Measurements from ENCODE around the gene COMTD1. TPM values are rescaled to one million over a fixed set of nuclear protein-coding genes. Genes with fewer than 3 reads are reported as not detected.

The COMTD1 gene
- total and polyA plus RNA-seq, 2 of the 13 experiments (the other 11 are each of a cell fraction or from before 2014, with no cell fraction given), result 11.8 to 18.4 TPM

DNA sequence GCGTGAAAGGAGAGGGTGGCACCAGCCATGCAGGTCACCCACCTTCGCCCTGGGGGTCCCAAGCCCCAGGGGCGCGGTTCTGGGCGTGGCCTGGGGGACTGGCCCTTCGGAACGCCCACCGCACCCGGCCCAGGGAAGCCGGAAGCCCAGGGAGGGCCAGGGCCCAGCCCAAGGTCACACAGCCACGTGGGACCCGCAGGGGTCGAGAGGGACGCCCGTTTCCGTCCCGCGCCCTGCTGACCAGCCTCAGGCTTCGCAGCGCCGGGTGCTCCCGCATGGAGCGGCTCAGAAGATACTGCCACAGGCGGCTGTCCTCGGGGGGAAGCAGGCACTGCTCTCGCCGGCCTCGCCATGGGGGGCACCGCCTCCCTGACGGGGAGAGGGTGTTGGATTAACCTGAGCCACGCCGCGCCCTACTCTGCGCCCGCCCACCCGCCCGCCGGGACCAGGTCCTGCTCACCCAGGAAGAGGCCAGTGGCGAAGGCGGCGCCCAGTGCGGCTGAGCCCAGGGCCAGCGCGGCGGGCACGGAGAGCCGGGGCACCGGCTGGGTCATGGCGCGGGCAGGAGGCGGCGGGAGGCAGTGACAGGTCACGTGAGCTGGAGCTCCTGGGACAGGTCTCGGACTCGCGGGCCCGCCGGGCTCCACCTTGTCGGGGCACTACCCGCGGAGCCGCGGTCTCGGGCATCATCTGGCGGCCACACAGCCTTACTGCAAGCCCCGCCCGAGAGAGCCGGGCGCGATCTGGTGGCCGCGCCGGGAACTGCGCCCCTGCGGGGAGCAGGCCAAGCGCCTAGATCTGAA, at the start of gene COMTD1 (continued):
- TF ChIP-seq, protein P1, sequence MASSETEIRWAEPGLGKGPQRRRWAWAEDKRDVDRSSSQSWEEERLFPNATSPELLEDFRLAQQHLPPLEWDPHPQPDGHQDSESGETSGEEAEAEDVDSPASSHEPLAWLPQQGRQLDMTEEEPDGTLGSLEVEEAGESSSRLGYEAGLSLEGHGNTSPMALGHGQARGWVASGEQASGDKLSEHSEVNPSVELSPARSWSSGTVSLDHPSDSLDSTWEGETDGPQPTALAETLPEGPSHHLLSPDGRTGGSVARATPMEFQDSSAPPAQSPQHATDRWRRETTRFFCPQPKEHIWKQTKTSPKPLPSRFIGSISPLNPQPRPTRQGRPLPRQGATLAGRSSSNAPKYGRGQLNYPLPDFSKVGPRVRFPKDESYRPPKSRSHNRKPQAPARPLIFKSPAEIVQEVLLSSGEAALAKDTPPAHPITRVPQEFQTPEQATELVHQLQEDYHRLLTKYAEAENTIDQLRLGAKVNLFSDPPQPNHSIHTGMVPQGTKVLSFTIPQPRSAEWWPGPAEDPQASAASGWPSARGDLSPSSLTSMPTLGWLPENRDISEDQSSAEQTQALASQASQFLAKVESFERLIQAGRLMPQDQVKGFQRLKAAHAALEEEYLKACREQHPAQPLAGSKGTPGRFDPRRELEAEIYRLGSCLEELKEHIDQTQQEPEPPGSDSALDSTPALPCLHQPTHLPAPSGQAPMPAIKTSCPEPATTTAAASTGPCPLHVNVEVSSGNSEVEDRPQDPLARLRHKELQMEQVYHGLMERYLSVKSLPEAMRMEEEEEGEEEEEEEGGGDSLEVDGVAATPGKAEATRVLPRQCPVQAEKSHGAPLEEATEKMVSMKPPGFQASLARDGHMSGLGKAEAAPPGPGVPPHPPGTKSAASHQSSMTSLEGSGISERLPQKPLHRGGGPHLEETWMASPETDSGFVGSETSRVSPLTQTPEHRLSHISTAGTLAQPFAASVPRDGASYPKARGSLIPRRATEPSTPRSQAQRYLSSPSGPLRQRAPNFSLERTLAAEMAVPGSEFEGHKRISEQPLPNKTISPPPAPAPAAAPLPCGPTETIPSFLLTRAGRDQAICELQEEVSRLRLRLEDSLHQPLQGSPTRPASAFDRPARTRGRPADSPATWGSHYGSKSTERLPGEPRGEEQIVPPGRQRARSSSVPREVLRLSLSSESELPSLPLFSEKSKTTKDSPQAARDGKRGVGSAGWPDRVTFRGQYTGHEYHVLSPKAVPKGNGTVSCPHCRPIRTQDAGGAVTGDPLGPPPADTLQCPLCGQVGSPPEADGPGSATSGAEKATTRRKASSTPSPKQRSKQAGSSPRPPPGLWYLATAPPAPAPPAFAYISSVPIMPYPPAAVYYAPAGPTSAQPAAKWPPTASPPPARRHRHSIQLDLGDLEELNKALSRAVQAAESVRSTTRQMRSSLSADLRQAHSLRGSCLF (CRISPR knock-in tag; IDR thresholded peaks at IDR 0.05; ENCODE audit: borderline replicate concordance), result no peak
- TF ChIP-seq ZNF549 (CRISPR knock-in tag; IDR thresholded peaks at IDR 0.05) (no peak), NCOA2 (CRISPR knock-in tag; IDR thresholded peaks at IDR 0.05) (no peak), ZNF569 (CRISPR knock-in tag; IDR thresholded peaks at IDR 0.05; ENCODE audit: borderline replicate concordance) (no peak), ZNF274 (CRISPR knock-in tag; IDR thresholded peaks at IDR 0.05) (no peak), ZNF772 (CRISPR knock-in tag; IDR thresholded peaks at IDR 0.05) (no peak), TCF7L2 (IDR thresholded peaks at IDR 0.05; ENCODE audit: low read depth, low read length) (no peak), ZNF552 (CRISPR knock-in tag; IDR thresholded peaks at IDR 0.05; ENCODE audit: borderline replicate concordance) (no peak; the same call in 1 of the 2 replicates), ZNF816 (CRISPR knock-in tag; IDR thresholded peaks at IDR 0.05; ENCODE audit: borderline replicate concordance) (no peak), ZMYM3 (CRISPR knock-in tag; IDR thresholded peaks at IDR 0.05) (no peak), CBX2 (IDR thresholded peaks at IDR 0.05; ENCODE audit: low read depth, low read length) (no peak), CBX2 (CRISPR knock-in tag; IDR thresholded peaks at IDR 0.05; ENCODE audit: low read depth) (no peak)
- TF ChIP-seq, protein P2, sequence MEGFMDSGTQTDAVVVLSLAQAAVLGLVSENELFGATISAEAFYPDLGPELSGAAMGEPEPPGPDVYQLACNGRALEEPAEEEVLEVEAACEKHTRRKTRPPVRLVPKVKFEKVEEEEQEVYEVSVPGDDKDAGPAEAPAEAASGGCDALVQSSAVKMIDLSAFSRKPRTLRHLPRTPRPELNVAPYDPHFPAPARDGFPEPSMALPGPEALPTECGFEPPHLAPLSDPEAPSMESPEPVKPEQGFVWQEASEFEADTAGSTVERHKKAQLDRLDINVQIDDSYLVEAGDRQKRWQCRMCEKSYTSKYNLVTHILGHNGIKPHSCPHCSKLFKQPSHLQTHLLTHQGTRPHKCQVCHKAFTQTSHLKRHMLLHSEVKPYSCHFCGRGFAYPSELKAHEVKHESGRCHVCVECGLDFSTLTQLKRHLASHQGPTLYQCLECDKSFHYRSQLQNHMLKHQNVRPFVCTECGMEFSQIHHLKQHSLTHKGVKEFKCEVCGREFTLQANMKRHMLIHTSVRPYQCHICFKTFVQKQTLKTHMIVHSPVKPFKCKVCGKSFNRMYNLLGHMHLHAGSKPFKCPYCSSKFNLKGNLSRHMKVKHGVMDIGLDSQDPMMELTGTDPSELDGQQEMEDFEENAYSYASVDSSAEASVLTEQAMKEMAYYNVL (CRISPR knock-in tag; IDR thresholded peaks at IDR 0.05; ENCODE audit: borderline replicate concordance), result no peak; the same call in 1 of the 2 replicates
- TF ChIP-seq, protein P3, sequence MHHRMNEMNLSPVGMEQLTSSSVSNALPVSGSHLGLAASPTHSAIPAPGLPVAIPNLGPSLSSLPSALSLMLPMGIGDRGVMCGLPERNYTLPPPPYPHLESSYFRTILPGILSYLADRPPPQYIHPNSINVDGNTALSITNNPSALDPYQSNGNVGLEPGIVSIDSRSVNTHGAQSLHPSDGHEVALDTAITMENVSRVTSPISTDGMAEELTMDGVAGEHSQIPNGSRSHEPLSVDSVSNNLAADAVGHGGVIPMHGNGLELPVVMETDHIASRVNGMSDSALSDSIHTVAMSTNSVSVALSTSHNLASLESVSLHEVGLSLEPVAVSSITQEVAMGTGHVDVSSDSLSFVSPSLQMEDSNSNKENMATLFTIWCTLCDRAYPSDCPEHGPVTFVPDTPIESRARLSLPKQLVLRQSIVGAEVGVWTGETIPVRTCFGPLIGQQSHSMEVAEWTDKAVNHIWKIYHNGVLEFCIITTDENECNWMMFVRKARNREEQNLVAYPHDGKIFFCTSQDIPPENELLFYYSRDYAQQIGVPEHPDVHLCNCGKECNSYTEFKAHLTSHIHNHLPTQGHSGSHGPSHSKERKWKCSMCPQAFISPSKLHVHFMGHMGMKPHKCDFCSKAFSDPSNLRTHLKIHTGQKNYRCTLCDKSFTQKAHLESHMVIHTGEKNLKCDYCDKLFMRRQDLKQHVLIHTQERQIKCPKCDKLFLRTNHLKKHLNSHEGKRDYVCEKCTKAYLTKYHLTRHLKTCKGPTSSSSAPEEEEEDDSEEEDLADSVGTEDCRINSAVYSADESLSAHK (CRISPR knock-in tag; IDR thresholded peaks at IDR 0.05; ENCODE audit: borderline replicate concordance), result no peak
- TF ChIP-seq, protein P4, sequence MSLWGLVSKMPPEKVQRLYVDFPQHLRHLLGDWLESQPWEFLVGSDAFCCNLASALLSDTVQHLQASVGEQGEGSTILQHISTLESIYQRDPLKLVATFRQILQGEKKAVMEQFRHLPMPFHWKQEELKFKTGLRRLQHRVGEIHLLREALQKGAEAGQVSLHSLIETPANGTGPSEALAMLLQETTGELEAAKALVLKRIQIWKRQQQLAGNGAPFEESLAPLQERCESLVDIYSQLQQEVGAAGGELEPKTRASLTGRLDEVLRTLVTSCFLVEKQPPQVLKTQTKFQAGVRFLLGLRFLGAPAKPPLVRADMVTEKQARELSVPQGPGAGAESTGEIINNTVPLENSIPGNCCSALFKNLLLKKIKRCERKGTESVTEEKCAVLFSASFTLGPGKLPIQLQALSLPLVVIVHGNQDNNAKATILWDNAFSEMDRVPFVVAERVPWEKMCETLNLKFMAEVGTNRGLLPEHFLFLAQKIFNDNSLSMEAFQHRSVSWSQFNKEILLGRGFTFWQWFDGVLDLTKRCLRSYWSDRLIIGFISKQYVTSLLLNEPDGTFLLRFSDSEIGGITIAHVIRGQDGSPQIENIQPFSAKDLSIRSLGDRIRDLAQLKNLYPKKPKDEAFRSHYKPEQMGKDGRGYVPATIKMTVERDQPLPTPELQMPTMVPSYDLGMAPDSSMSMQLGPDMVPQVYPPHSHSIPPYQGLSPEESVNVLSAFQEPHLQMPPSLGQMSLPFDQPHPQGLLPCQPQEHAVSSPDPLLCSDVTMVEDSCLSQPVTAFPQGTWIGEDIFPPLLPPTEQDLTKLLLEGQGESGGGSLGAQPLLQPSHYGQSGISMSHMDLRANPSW (CRISPR knock-in tag; IDR thresholded peaks at IDR 0.05; ENCODE audit: borderline replicate concordance), result no peak
- TF ChIP-seq, protein P5, sequence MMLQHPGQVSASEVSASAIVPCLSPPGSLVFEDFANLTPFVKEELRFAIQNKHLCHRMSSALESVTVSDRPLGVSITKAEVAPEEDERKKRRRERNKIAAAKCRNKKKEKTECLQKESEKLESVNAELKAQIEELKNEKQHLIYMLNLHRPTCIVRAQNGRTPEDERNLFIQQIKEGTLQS (CRISPR knock-in tag; IDR thresholded peaks at IDR 0.05), result no peak
